Activated naive CD4-positive, alpha-beta T cell treated with anti-CD3 and anti-CD28 coated beads, Interleukin-2, amount 50 U/mL, for 72 hours (primary cell): ENCODE measurements around the gene KRTAP10-8. TPM values are rescaled to one million over a fixed set of nuclear protein-coding genes. Genes with fewer than 3 reads are reported as not detected.
"Not testable (repeated sequence)": the region's sequence is repeated elsewhere in the genome, so short reads cannot be mapped to it uniquely, and the experiment has no call there.

Experiments used
- ATAC-seq, 2 donors: fragments of 150-1000 bp; cut with Tn5 transposase; 2 replicates each; pipeline ENCODE4 v1.10.0; 2021; ENCODE audit warnings: mild to moderate bottlenecking in 2 of 2, moderate library complexity in 2 of 2
- DNase-seq, 2 donors: peaks; one replicate each; pipeline ENCODE4 v3.0.0; 2021 to 2022; ENCODE audit warnings: low spot score in 2 of 2
- H3K27ac Mint-ChIP-seq, 2 donors: one replicate each; pipeline ENCODE4 v1.8.0; 2022; ENCODE audit warnings: mild to moderate bottlenecking in 2 of 2, mixed read lengths in 2 of 2
- H3K36me3 Mint-ChIP-seq, 2 donors: one replicate each; pipeline ENCODE4 v1.8.0; 2022; ENCODE audit warnings: mixed read lengths in 2 of 2
- H3K9me3 Mint-ChIP-seq, 2 donors: one replicate each; pipeline ENCODE4 v1.8.0; 2022; ENCODE audit warnings: mixed read lengths in 2 of 2
- total RNA-seq, 2 donors: library from RNA; stranded (reverse); gene quantifications; one replicate each; pipeline ENCODE4 v1.2.3, GENCODE V29; 2022

Gene KRTAP10-8
- total RNA-seq, 2 donors from 2014 or later = not detected

- H3K9me3 Mint-ChIP-seq = peaks cover 19 to 51% of the 10 kb centered on the region in 2 donors
- peak within 1 kb of the TSS; percentile 69 to 74 for H3K27ac Mint-ChIP-seq
- DNase-seq = no peak
- peaks cover 31 to 56% of the 10 kb centered on the region in 2 donors for H3K36me3 Mint-ChIP-seq
- peak; percentile 69 to 71 for ATAC-seq
Measured at GRCh38 chr21:44657635-44658540, 46.0 kb downstream of the KRTAP10-8 start, which contains the start of gene KRTAP12-3. TSS of gene KRTAP12-3 (plus strand) at chr21:44657932. CDS start at chr21:44657980, 48 bp downstream.

DNA sequence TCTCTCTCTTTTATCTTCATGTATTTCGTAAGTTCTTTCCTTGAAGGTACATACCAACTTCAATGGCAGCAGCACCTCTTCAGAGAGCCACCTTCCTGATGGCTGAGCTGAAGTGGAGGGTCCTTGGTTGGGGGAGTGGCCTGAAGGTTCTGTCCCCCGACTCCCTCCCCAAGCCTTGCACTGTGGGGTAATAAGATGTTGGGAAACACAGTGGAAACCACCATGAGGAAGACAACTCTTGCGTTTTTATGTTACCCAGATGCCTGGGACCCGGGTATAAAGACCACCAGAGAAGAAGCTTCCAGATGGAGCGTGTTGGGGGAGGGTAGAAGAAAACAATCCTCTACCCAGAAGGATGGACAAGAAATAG is 46.6 kb downstream of the KRTAP10-8 start:
- peaks cover 19 to 51% of the 10 kb centered on the region in 2 donors for H3K9me3 Mint-ChIP-seq
- peaks cover 31 to 55% of the 10 kb centered on the region in 2 donors for H3K36me3 Mint-ChIP-seq
- DNase-seq = no peak
- no peak for ATAC-seq
- peak overlapping the region in 1 of 2 donors; percentile 74 for H3K27ac Mint-ChIP-seq

- Mint-ChIP-seq H3K9me3 (peaks cover 19 to 46% of the 10 kb centered on the region in 2 donors), H3K36me3 (peaks cover 31 to 49% of the 10 kb centered on the region in 2 donors), H3K27ac (no peak overlapping the region)
- DNase-seq (no peak), ATAC-seq (peak in 1 of 2 donors; percentile 15)
Measured at GRCh38 chr21:44658913-44659595, 47.2 kb downstream of the KRTAP10-8 start.

GRCh38 chr21:44661567-44661966 is 49.7 kb downstream of the KRTAP10-8 start:
- ATAC-seq, DNase-seq, H3K27ac Mint-ChIP-seq: not testable (repeated sequence)
- Mint-ChIP-seq H3K36me3 (peaks cover 23 to 32% of the 10 kb centered on the region in 2 donors), H3K9me3 (peaks cover 11 to 39% of the 10 kb centered on the region in 2 donors)

Other genes starting within 250 kb of the KRTAP10-8 start
- gene LRRC3, start 156.6 kb upstream of the KRTAP10-8 start, total RNA-seq = 1 to 10 TPM; 4.8 to 5.6 TPM
- not detected for gene KRTAP10-1, start 71.9 kb upstream of the KRTAP10-8 start, total RNA-seq
- gene KRTAP10-2, start 60.6 kb upstream of the KRTAP10-8 start, total RNA-seq = not detected
- not detected for gene KRTAP10-3, start 53.3 kb upstream of the KRTAP10-8 start, total RNA-seq
- gene KRTAP10-4, start 38.4 kb upstream of the KRTAP10-8 start, total RNA-seq = not detected
- not detected for gene KRTAP10-5, start 31.5 kb upstream of the KRTAP10-8 start, total RNA-seq
- not detected for gene KRTAP10-6, start 19.6 kb upstream of the KRTAP10-8 start, total RNA-seq
- not detected for gene KRTAP10-7, start 11.5 kb upstream of the KRTAP10-8 start, total RNA-seq
- not detected for gene KRTAP10-9, start 15.0 kb downstream of the KRTAP10-8 start, total RNA-seq
- gene KRTAP10-10, start 25.3 kb downstream of the KRTAP10-8 start, total RNA-seq = not detected
- gene KRTAP10-11, start 34.3 kb downstream of the KRTAP10-8 start, total RNA-seq = not detected
- gene KRTAP12-4, start 42.6 kb downstream of the KRTAP10-8 start, total RNA-seq = not detected
- not detected for gene KRTAP12-3, start 45.9 kb downstream of the KRTAP10-8 start, total RNA-seq
- gene KRTAP12-2, start 54.8 kb downstream of the KRTAP10-8 start, total RNA-seq = not detected
- not detected for gene KRTAP12-1, start 70.1 kb downstream of the KRTAP10-8 start, total RNA-seq
- not detected for gene KRTAP10-12, start 85.1 kb downstream of the KRTAP10-8 start, total RNA-seq
- gene TSPEAR, start 99.5 kb downstream of the KRTAP10-8 start, total RNA-seq = not detected
- gene UBE2G2, start 189.7 kb downstream of the KRTAP10-8 start, total RNA-seq = 100 to 1,000 TPM; 114 to 126 TPM
- 10 to 100 TPM; 72.8 to 81.2 TPM for gene SUMO3, start 206.0 kb downstream of the KRTAP10-8 start, total RNA-seq